GM19468 (cell line): ENCODE results near the gene CACNA1B.

Source experiments
- ATAC-seq: cut with Tn5 transposase; IDR thresholded peaks from one replicate; pipeline ENCODE4 v1.9.1; 2021; ENCODE audit warnings: mild to moderate bottlenecking, moderate library complexity, moderate number of reproducible peaks; ENCODE audit not compliant: unreplicated experiment; ENCODE audit errors: extremely low read depth

The CACNA1B gene

GRCh38 chr9:137917795-137918194 lies 40.2 kb downstream of the CACNA1B start:
- no peak for ATAC-seq

GRCh38 chr9:137918331-137919094 lies 40.9 kb downstream of the CACNA1B start:
- ATAC-seq = no peak

GRCh38 chr9:137919095-137919465 lies 41.5 kb downstream of the CACNA1B start:
- no peak for ATAC-seq

GRCh38 chr9:137919649-137920141 lies 42.1 kb downstream of the CACNA1B start:
- no peak for ATAC-seq

- no peak for ATAC-seq
These were observed 43.2 kb downstream of the CACNA1B start for GRCh38 chr9:137920753-137921152.

- no peak for ATAC-seq
These were observed 46.6 kb downstream of the CACNA1B start for GRCh38 chr9:137924169-137924568.

- ATAC-seq = no peak
These were observed 47.3 kb downstream of the CACNA1B start for GRCh38 chr9:137924761-137925369.

- no peak for ATAC-seq
These were observed 66.1 kb downstream of the CACNA1B start for GRCh38 chr9:137943655-137944054.

GRCh38 chr9:137945581-137945980 lies 68.0 kb downstream of the CACNA1B start:
- ATAC-seq = no peak

- ATAC-seq = no peak
These were observed 69.4 kb downstream of the CACNA1B start for GRCh38 chr9:137946993-137947392.

- ATAC-seq = no peak
These were observed 71.1 kb downstream of the CACNA1B start for GRCh38 chr9:137948642-137949041.

- no peak for ATAC-seq
These were observed 71.7 kb downstream of the CACNA1B start for GRCh38 chr9:137949260-137949659.

- ATAC-seq = no peak
These were observed 73.5 kb downstream of the CACNA1B start for GRCh38 chr9:137951107-137951506.

- no peak for ATAC-seq
These were observed 74.3 kb downstream of the CACNA1B start for GRCh38 chr9:137951597-137952490.

- no peak for ATAC-seq
These were observed 75.5 kb downstream of the CACNA1B start for GRCh38 chr9:137952976-137953666.

GRCh38 chr9:137953683-137954438 lies 76.3 kb downstream of the CACNA1B start:
- ATAC-seq = no peak

- ATAC-seq = no peak
These were observed 77.6 kb downstream of the CACNA1B start for GRCh38 chr9:137955224-137955570.

GRCh38 chr9:137955586-137955985 lies 78.0 kb downstream of the CACNA1B start:
- no peak for ATAC-seq

- ATAC-seq = no peak
These were observed 78.5 kb downstream of the CACNA1B start for GRCh38 chr9:137956039-137956438.
